H1 (cell line): ENCODE measurements around the gene RAB1B. TPM values are rescaled to one million over a fixed set of nuclear protein-coding genes. Genes with fewer than 3 reads are reported as not detected.

Experiments
- CTCF ChIA-PET: fragments of 300-600 bp; sonication (Branson Sonifier 250); formaldehyde crosslinking; loops from one replicate; lab custom pipeline; 2021; ENCODE audit not compliant: partially characterized antibody; lab: Charles Lee
- POLR2A ChIA-PET: fragments of 300-600 bp; sonication (Branson Sonifier 250); formaldehyde crosslinking; loops from one replicate; lab custom pipeline; 2021; ENCODE audit warnings: inconsistent platforms; ENCODE audit not compliant: partially characterized antibody; lab: Charles Lee
- DNase-seq, 2 experiments: peaks; one replicate each; pipeline versions ENCODE4 v3.0.0 to v3.0.0-alpha.2; 2010 to 2022; ENCODE audit warnings: low spot score in 2 of 2, low read depth in 1 of 2, mixed read lengths in 1 of 2
- FAIRE-seq: peaks from 2 replicates; lab custom pipeline; 2011; peaks lifted over from hg19 to GRCh38; lab: Jason Lieb, UNC
- H2AFZ ChIP-seq: 2 replicates; pipeline ENCODE4 v1.8.1; 2012; ENCODE audit warnings: low read length, inconsistent platforms
- H2AK5ac ChIP-seq: 2 replicates; pipeline ENCODE4 v1.6.1; 2013; ENCODE audit warnings: low read depth, low read length
- H2BK120ac ChIP-seq: replicated peaks from 2 replicates; pipeline ENCODE3; 2013; ENCODE audit warnings: low read depth, low read length, inconsistent platforms
- H2BK12ac ChIP-seq: 2 replicates; pipeline ENCODE4 v1.6.1; 2013; ENCODE audit warnings: low read depth, low read length
- H2BK15ac ChIP-seq: 2 replicates; pipeline ENCODE4 v1.6.1; 2013; ENCODE audit warnings: low read length
- H2BK20ac ChIP-seq: 2 replicates; pipeline ENCODE4 v1.6.1; 2013; ENCODE audit warnings: low read length
- H2BK5ac ChIP-seq: 2 replicates; pipeline ENCODE4 v1.6.1; 2013; ENCODE audit warnings: low read depth, low read length
- H3K14ac ChIP-seq: 2 replicates; pipeline ENCODE4 v1.6.1; 2013; ENCODE audit warnings: inconsistent platforms; ENCODE audit not compliant: insufficient read length
- H3K18ac ChIP-seq: 2 replicates; pipeline ENCODE4 v1.6.1; 2013; ENCODE audit warnings: low read length; ENCODE audit errors: extremely low read depth
- H3K23ac ChIP-seq: 2 replicates; pipeline ENCODE4 v1.6.1; 2013; ENCODE audit warnings: inconsistent platforms; ENCODE audit not compliant: insufficient read length
- H3K23me2 ChIP-seq: 2 replicates; pipeline ENCODE4 v1.6.1; 2013; ENCODE audit warnings: low read depth, low read length
- H3K27ac ChIP-seq: 2 replicates; pipeline ENCODE4 v1.6.1; 2011; ENCODE audit warnings: low read depth, low read length, inconsistent platforms
- H3K27me3 ChIP-seq, 4 experiments: replicated peaks in 1 of 4; 1 replicate in 1 of 4; 2 replicates in 3 of 4; pipeline versions ENCODE4 v1.6.1 to v1.8.1; 2011 to 2013; ENCODE audit warnings: low read length in 3 of 4, mild to moderate bottlenecking in 3 of 4, inconsistent platforms in 2 of 4, mixed read lengths in 2 of 4, moderate library complexity in 1 of 4; ENCODE audit not compliant: control insufficient read depth in 3 of 4, insufficient read depth in 3 of 4; ENCODE audit errors: extremely low read depth in 1 of 4
- H3K36me3 ChIP-seq, 4 experiments: 2 replicates each; pipeline versions ENCODE4 v1.6.1 to v1.8.1; 2011 to 2013; ENCODE audit warnings: mild to moderate bottlenecking in 4 of 4, low read length in 3 of 4, moderate library complexity in 2 of 4, control low read depth in 1 of 4, inconsistent platforms in 1 of 4; ENCODE audit not compliant: insufficient read depth in 4 of 4, control insufficient read depth in 2 of 4
- H3K4ac ChIP-seq: replicated peaks from 2 replicates; pipeline ENCODE3; 2013; ENCODE audit warnings: low read length, low read depth, mixed read lengths, inconsistent platforms; ENCODE audit not compliant: insufficient read length
- H3K4me1 ChIP-seq, 4 experiments: replicated peaks in 1 of 4; 1 replicate in 1 of 4; 2 replicates in 3 of 4; pipeline versions ENCODE4 v1.6.1 to v1.8.1; 2011 to 2013; ENCODE audit warnings: low read length in 3 of 4, inconsistent platforms in 2 of 4, mixed read lengths in 1 of 4; ENCODE audit not compliant: insufficient read depth in 4 of 4, control insufficient read depth in 3 of 4
- H3K4me2 ChIP-seq, 2 experiments: 2 replicates each; pipeline versions ENCODE4 v1.6.1 to v1.8.1; 2011 to 2013; ENCODE audit warnings: low read depth in 2 of 2, low read length in 2 of 2, control low read depth in 1 of 2, inconsistent platforms in 1 of 2, mild to moderate bottlenecking in 1 of 2; ENCODE audit not compliant: insufficient read depth in 1 of 2
- H3K4me3 ChIP-seq, 4 experiments: fragments of 200-600, 300-600 bp in 1 of 4; sonication (generic), shearing (Covaris generic), sonication (Bioruptor Twin) in 1 of 4; 2 replicates each; pipeline versions ENCODE4 v1.5.1 to v1.8.1; 2011 to 2016; ENCODE audit warnings: low read length in 4 of 4, low read depth in 3 of 4, control low read depth in 2 of 4, inconsistent platforms in 2 of 4, mild to moderate bottlenecking in 2 of 4, mixed read lengths in 1 of 4, moderate library complexity in 1 of 4; ENCODE audit not compliant: insufficient read depth in 2 of 4; ENCODE audit errors: extremely low read depth in 1 of 4
- H3K56ac ChIP-seq: replicated peaks from 2 replicates; pipeline ENCODE3; 2013; ENCODE audit warnings: low read depth, mild to moderate bottlenecking, mixed read lengths, low read length, inconsistent platforms; ENCODE audit not compliant: insufficient read length
- H3K79me1 ChIP-seq: 2 replicates; pipeline ENCODE4 v1.6.1; 2013; ENCODE audit warnings: low read depth, low read length, control low read depth
- H3K79me2 ChIP-seq, 2 experiments: 2 replicates each; pipeline versions ENCODE4 v1.6.1 to v1.8.1; 2012 to 2013; ENCODE audit warnings: low read length in 2 of 2, mild to moderate bottlenecking in 2 of 2, inconsistent platforms in 1 of 2; ENCODE audit not compliant: insufficient read depth in 2 of 2, control insufficient read depth in 1 of 2
- H3K9ac ChIP-seq, 4 experiments: replicated peaks in 1 of 4; 1 replicate in 1 of 4; 2 replicates in 3 of 4; pipeline versions ENCODE4 v1.6.1 to v1.8.1; 2011 to 2013; ENCODE audit warnings: low read depth in 3 of 4, low read length in 3 of 4, control low read depth in 2 of 4, mild to moderate bottlenecking in 2 of 4, moderate library complexity in 2 of 4, inconsistent platforms in 1 of 4; ENCODE audit errors: extremely low read depth in 1 of 4
- H3K9me3 ChIP-seq, 2 experiments: 2 replicates each; pipeline versions ENCODE4 v1.6.1 to v1.8.1; 2012 to 2013; ENCODE audit warnings: mild to moderate bottlenecking in 2 of 2, moderate library complexity in 2 of 2, control low read depth in 1 of 2, inconsistent platforms in 1 of 2, low read depth in 1 of 2, low read length in 1 of 2, mixed read lengths in 1 of 2; ENCODE audit not compliant: insufficient read depth in 2 of 2
- H4K20me1 ChIP-seq, 2 experiments: replicated peaks in 1 of 2; 2 replicates each; pipeline versions ENCODE3 to v1.8.1; 2011 to 2013; ENCODE audit warnings: inconsistent platforms in 2 of 2, low read length in 2 of 2, mild to moderate bottlenecking in 1 of 2; ENCODE audit not compliant: insufficient read depth in 2 of 2, control insufficient read depth in 1 of 2
- H4K5ac ChIP-seq: 2 replicates; pipeline ENCODE4 v1.6.1; 2013; ENCODE audit warnings: low read length, low read depth, mixed read lengths, inconsistent platforms; ENCODE audit not compliant: insufficient read length
- H4K8ac ChIP-seq: 2 replicates; pipeline ENCODE4 v1.8.0; 2013; ENCODE audit warnings: mild to moderate bottlenecking, moderate library complexity, low read length, inconsistent platforms; ENCODE audit not compliant: insufficient read depth; ENCODE audit errors: extremely low read depth
- H4K91ac ChIP-seq: replicated peaks from 2 replicates; pipeline ENCODE3; 2013; ENCODE audit warnings: low read length, mixed read lengths, inconsistent platforms; ENCODE audit not compliant: insufficient read length
- MAFK ChIP-seq: IDR thresholded peaks from 2 replicates; pipeline ENCODE4 v1.6.1; 2012; ENCODE audit warnings: low read depth, mild to moderate bottlenecking, improper control_type of control experiment, low read length
- POLR2AphosphoS5 ChIP-seq: IDR thresholded peaks from 2 replicates; pipeline ENCODE4 v1.6.1; 2011; ENCODE audit warnings: low read depth, low read length
- WGBS, 2 experiments: shearing (Covaris generic) in 1 of 2; methylation state at CpG; one replicate each; pipeline versions ENCODE4 v1.1.6 to v1.1.7; 2013 to 2015; ENCODE audit warnings: low lambda C conversion rate in 2 of 2, mixed read lengths in 2 of 2, inconsistent platforms in 1 of 2, low coverage in 1 of 2, missing lambda C conversion rate in 1 of 2; ENCODE audit not compliant: insufficient replicate concordance in 2 of 2, insufficient coverage in 1 of 2, insufficient read length in 1 of 2; ENCODE audit errors: extremely low coverage in 1 of 2, missing lambda C conversion rate in 1 of 2; 5-methylcytosine and 5-hydroxymethylcytosine counted together
- polyA plus RNA-seq, 7 experiments: library from polyadenylated mRNA; depleted of rRNA in 3 of 7; stranded (reverse) in 5 of 7; unstranded in 2 of 7; fragments of >200 nt in 5 of 7; fragments of 200-250 nt in 2 of 7; gene quantifications; 1 replicate in 5 of 7; 2 replicates in 1 of 7; 4 replicates in 1 of 7; pipeline versions ENCODE4 v1.2.1 to v1.2.3, GENCODE V29; 2011 to 2013; ENCODE audit warnings: missing spikeins in 2 of 7, mixed read lengths in 2 of 7
- total RNA-seq: library from RNA; stranded (reverse); fragmentation: NEBNext Ultra II Directional; extraction: Animal tissue kit (Norgen Biotek cat#: 25700); gene quantifications from 2 replicates; pipeline ENCODE4 v1.2.1, GENCODE V29; 2021

The RAB1B gene
- total and polyA plus RNA-seq, 2 of the 8 experiments (the other 6 are each of a cell fraction or from before 2014, with no cell fraction given), result 100 to 217 TPM

- POLR2A ChIA-PET, result interaction anchor here (0.8 to 1.7 kb wide), 9 partner anchors 8 to 83 kb away, joined by 3 to 8 read pairs (median 3); partner anchors contain the start of gene RAB1B
- H2BK15ac ChIP-seq, result no peak overlapping the region
- H3K14ac ChIP-seq, result no peak overlapping the region
- H2BK12ac ChIP-seq, result no peak overlapping the region
- no peak overlapping the region for H3K23ac ChIP-seq
- no peak overlapping the region for H2BK5ac ChIP-seq
- no peak overlapping the region for H3K27ac ChIP-seq
- peaks cover 4% of the 10 kb centered on the region; the same call in 1 of the 2 replicates for H3K23me2 ChIP-seq
- no peak overlapping the region for H3K4me2 ChIP-seq
- CTCF ChIA-PET, result interaction anchor here (0.8 to 6.9 kb wide), 12 partner anchors 15 to 217 kb away, joined by 3 to 57 read pairs (median 4); no protein-coding TSS in a partner anchor
- no peak overlapping the region for H4K5ac ChIP-seq
- peaks cover 0 to 3% (median 1%) of the 10 kb centered on the region in 4 experiments; a peak in 3 of 7 replicates for H3K27me3 ChIP-seq
- H4K91ac ChIP-seq, result no peak overlapping the region
- no peak overlapping the region for H3K4me3 ChIP-seq
- no peak overlapping the region for H3K56ac ChIP-seq
- FAIRE-seq (no peak), DNase-seq (no peak)
- no peak overlapping the region for H2BK120ac ChIP-seq
- no peak overlapping the region for H2AK5ac ChIP-seq
- peaks cover 0 to 2% (median 0%) of the 10 kb centered on the region in 4 experiments; a peak in 1 of 8 replicates for H3K36me3 ChIP-seq
- peaks cover 6% of the 10 kb centered on the region for H3K79me1 ChIP-seq
- WGBS, 2 experiments, result 94% methylated on average over 13 of the region's 13 CpGs; no CpG with 5 or more reads in 1 of the 2 experiments
- H3K18ac ChIP-seq, result no peak overlapping the region
- peaks cover 0 to 9% of the 10 kb centered on the region in 2 experiments; a peak in 1 of 4 replicates for H3K79me2 ChIP-seq
- H3K4ac ChIP-seq, result no peak overlapping the region
- H3K9ac ChIP-seq, result no peak overlapping the region
- TF ChIP-seq POLR2AphosphoS5 (0 out of 2 replicates have a peak, but pooled peaks have one; percentile 13), MAFK (no peak)
- H4K20me1 ChIP-seq, result peaks cover 11 to 26% of the 10 kb centered on the region in 2 experiments
- no peaks in the 10 kb centered on the region for H3K9me3 ChIP-seq
- no peak overlapping the region for H4K8ac ChIP-seq
- no peak overlapping the region for H2AFZ ChIP-seq
- H2BK20ac ChIP-seq, result no peak overlapping the region
- peaks cover 0 to 25% (median 11%) of the 10 kb centered on the region in 4 experiments; a peak in 5 of 7 replicates for H3K4me1 ChIP-seq
These were observed 17.0 kb downstream of the RAB1B start for GRCh38 chr11:66285250-66285947.
